Gastrocnemius medialis (tissue), 4 donors: ENCODE results near the gene IMPA2. TPM values are rescaled to one million over a fixed set of nuclear protein-coding genes. Genes with fewer than 3 reads are reported as not detected.

ENCODE experiments used
- ATAC-seq, 2 donors: fragments of 150-250 bp; one replicate each; pipeline ENCODE4 v1.9.1; 2016
- DNase-seq, 2 donors: peaks; one replicate each; pipeline ENCODE4 v3.0.0-alpha.2; 2019
- H3K27ac ChIP-seq, 4 donors: fragments of 200-600 bp; sonication (generic); 1 replicate in 1 of 4; 2 replicates in 3 of 4; pipeline ENCODE4 v1.5.1; 2016 to 2018; ENCODE audit warnings: mild to moderate bottlenecking in 2 of 4, moderate library complexity in 1 of 4
- H3K27me3 ChIP-seq, 3 donors: fragments of 200-600 bp; sonication (generic) in 2 of 3; 1 replicate in 1 of 3; 2 replicates in 2 of 3; pipeline versions ENCODE4 v1.5.1 to v1.6.0; 2016 to 2019; ENCODE audit warnings: mild to moderate bottlenecking in 1 of 3, moderate library complexity in 1 of 3
- H3K36me3 ChIP-seq, 2 donors: fragments of 200-600 bp; sonication (generic) in 1 of 2; one replicate each; pipeline ENCODE4 v1.5.1; 2017 to 2018
- H3K4me1 ChIP-seq, 2 donors: fragments of 200-600 bp; sonication (generic) in 1 of 2; one replicate each; pipeline ENCODE4 v1.5.1; 2016 to 2017; ENCODE audit warnings: mild to moderate bottlenecking in 2 of 2
- H3K4me3 ChIP-seq, 4 donors: fragments of 200-600 bp; sonication (generic) in 3 of 4; 1 replicate in 1 of 4; 2 replicates in 3 of 4; pipeline ENCODE4 v1.5.1; 2016 to 2019; ENCODE audit warnings: mild to moderate bottlenecking in 2 of 4
- H3K9me3 ChIP-seq, 3 donors: fragments of 200-600 bp; sonication (generic) in 2 of 3; 1 replicate in 1 of 3; 2 replicates in 2 of 3; pipeline ENCODE4 v1.5.1; 2016 to 2019
- CTCF ChIP-seq, 5 experiments: fragments of 450-650 bp in 3 of 5; fragments of 200-600 bp in 2 of 5; sonication (generic) in 2 of 5; IDR thresholded peaks in 4 of 5; conservative IDR thresholded peaks in 1 of 5; 1 replicate in 4 of 5; 2 replicates in 1 of 5; pipeline ENCODE4 v1.5.1; 2016 to 2019; ENCODE audit warnings: antibody characterized with exemption in 5 of 5, mild to moderate bottlenecking in 3 of 5, moderate library complexity in 3 of 5
- POLR2A ChIP-seq, 2 donors: fragments of 450-650 bp; IDR thresholded peaks; one replicate each; pipeline ENCODE4 v1.6.1; 2017; ENCODE audit warnings: antibody characterized with exemption in 2 of 2, mild to moderate bottlenecking in 2 of 2, moderate library complexity in 2 of 2
- in situ Hi-C, 4 donors: fragments of 200-750 bp; cut with MboI; loops; one replicate each; pipeline versions ENCODE4 v1.15.0 to v1.8.0; 2017; ENCODE audit warnings: low sequenced_read_pairs in 4 of 4
- intact Hi-C: fragments of 100-400 bp; cut with DNase I; formaldehyde crosslinking; loops from one replicate; pipeline ENCODE4 v1.15.1; 2023; ENCODE audit warnings: low total_unique reads
- total RNA-seq, 4 donors: library from RNA; depleted of rRNA; stranded (reverse); fragments of >200 nt; gene quantifications; one replicate each; pipeline versions ENCODE4 v1.1.0 to v1.2.3, GENCODE V29; 2016

IMPA2 gene
- total RNA-seq, 4 donors from 2014 or later, result 245 to 391 (median 274) TPM

- no peaks in the 10 kb centered on the region for H3K27me3 ChIP-seq
- H3K4me1 ChIP-seq, result peaks cover 24 to 35% of the 10 kb centered on the region in 2 donors
- intact Hi-C loops, result loop anchor here (1.0 to 2.0 kb wide), 4 partner anchors 34 to 97 kb away; partner anchors contain the start of genes CHMP1B, IMPA2 and MPPE1
- TF ChIP-seq POLR2A (IDR thresholded peaks at IDR 0.05), result peak; percentile 67 to 79
- TF ChIP-seq CTCF (IDR thresholded peaks at IDR 0.05 in 4 of 5, conservative IDR thresholded peaks at IDR 0.05 in 1 of 5), result peak in 1 of 5 experiments; percentile 9
- ATAC-seq (peak; percentile 85 to 92), DNase-seq (peak; percentile 95)
- peak overlapping the region; percentile 91 to 100 (median 96) for H3K27ac ChIP-seq
- H3K9me3 ChIP-seq, result no peaks in the 10 kb centered on the region
- H3K36me3 ChIP-seq, result no peaks in the 10 kb centered on the region
- in situ Hi-C loops, result no loop called here
- peak overlapping the region; percentile 60 to 75 (median 68) for H3K4me3 ChIP-seq
These were observed 33.8 kb upstream of the IMPA2 start for GRCh38 chr18:11947214-11948191.

GRCh38 chr18:11948852-11949523, 32.3 kb upstream of the IMPA2 start:
- Histone ChIP-seq H3K27me3 (no peaks in the 10 kb centered on the region), H3K4me3 (no peak overlapping the region), H3K27ac (peak overlapping the region; percentile 91 to 100 (median 96)), H3K4me1 (peaks cover 24 to 34% of the 10 kb centered on the region in 2 donors), H3K36me3 (no peaks in the 10 kb centered on the region), H3K9me3 (no peaks in the 10 kb centered on the region)
- ATAC-seq (no peak), DNase-seq (no peak)
- in situ Hi-C loops (no loop called here), intact Hi-C loops (no loop called here)
- no peak for TF ChIP-seq POLR2A (IDR thresholded peaks at IDR 0.05)
- no peak for TF ChIP-seq CTCF (IDR thresholded peaks at IDR 0.05 in 4 of 5, conservative IDR thresholded peaks at IDR 0.05 in 1 of 5)

- DNase-seq, result no peak
- in situ Hi-C loops (no loop called here), intact Hi-C loops (no loop called here)
These were observed 30.5 kb upstream of the IMPA2 start for GRCh38 chr18:11950824-11951223.

DNA sequence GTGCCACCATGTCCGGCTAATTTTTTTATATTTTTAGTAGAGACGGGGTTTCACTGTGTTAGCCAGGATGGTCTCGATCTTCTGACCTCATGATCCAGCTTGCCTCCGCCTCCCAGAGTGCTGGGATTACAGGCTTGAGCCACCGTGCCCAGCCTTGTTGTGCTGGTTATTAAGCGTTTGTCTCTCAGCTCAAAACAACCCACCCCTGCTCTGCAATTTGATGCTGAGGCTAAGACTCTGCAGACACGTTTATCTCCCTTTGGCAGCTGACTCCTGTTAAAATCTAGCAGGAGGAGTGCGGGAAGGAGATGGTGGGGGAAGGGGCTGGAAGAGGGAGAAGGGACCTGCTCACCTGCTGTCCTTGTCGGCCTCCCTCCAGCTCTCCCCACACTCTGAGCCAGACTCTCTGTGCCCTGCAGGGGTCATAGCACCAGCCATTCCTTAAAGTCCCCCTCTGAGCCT, 29.9 kb upstream of the IMPA2 start:
- no peak for DNase-seq
- ATAC-seq, result no peak
- intact Hi-C loops, result no loop called here

More at GRCh38 chr18:11950824-11951223, 30.5 kb upstream of the IMPA2 start:
- no peak for ATAC-seq
- Histone ChIP-seq H3K27me3 (no peaks in the 10 kb centered on the region), H3K27ac (peak overlapping the region in 3 of 4 donors; percentile 0 to 47 (median 23)), H3K4me1 (peaks cover 19 to 23% of the 10 kb centered on the region in 2 donors), H3K4me3 (no peak overlapping the region), H3K36me3 (no peaks in the 10 kb centered on the region), H3K9me3 (no peaks in the 10 kb centered on the region)
- TF ChIP-seq CTCF (IDR thresholded peaks at IDR 0.05 in 4 of 5, conservative IDR thresholded peaks at IDR 0.05 in 1 of 5), result no peak
- no peak for TF ChIP-seq POLR2A (IDR thresholded peaks at IDR 0.05)

More for the DNA sequence above, 29.9 kb upstream of the IMPA2 start:
- Histone ChIP-seq H3K4me3 (no peak overlapping the region), H3K27me3 (no peaks in the 10 kb centered on the region), H3K4me1 (peaks cover 14 to 18% of the 10 kb centered on the region in 2 donors), H3K9me3 (no peaks in the 10 kb centered on the region), H3K36me3 (no peaks in the 10 kb centered on the region), H3K27ac (peak overlapping the region in 3 of 4 donors; percentile 0 to 47 (median 23))
- TF ChIP-seq CTCF (IDR thresholded peaks at IDR 0.05 in 4 of 5, conservative IDR thresholded peaks at IDR 0.05 in 1 of 5) (no peak), POLR2A (IDR thresholded peaks at IDR 0.05) (no peak)
- in situ Hi-C loops, result no loop called here
